Right lung (tissue), 5 donors: Measurements from ENCODE around the gene ZDHHC1. TPM values are rescaled to one million over a fixed set of nuclear protein-coding genes. Genes with fewer than 3 reads are reported as not detected.

ENCODE experiments used
- DNase-seq, 2 donors: peaks; one replicate each; pipeline ENCODE4 v3.0.0-alpha.2; 2013
- polyA plus RNA-seq, 5 donors: library from polyadenylated mRNA; unstranded; fragments of 120-200 nt; gene quantifications; one replicate each; pipeline versions ENCODE4 v1.2.1 to v1.2.3, GENCODE V29; 2013; ENCODE audit warnings: inconsistent platforms in 1 of 5, low replicate concordance in 1 of 5; ENCODE audit not compliant: insufficient read length in 5 of 5, insufficient read depth in 1 of 5

ZDHHC1 gene
- polyA plus RNA-seq, 5 donors, result 14.7 to 28.3 (median 20.0) TPM

DNA sequence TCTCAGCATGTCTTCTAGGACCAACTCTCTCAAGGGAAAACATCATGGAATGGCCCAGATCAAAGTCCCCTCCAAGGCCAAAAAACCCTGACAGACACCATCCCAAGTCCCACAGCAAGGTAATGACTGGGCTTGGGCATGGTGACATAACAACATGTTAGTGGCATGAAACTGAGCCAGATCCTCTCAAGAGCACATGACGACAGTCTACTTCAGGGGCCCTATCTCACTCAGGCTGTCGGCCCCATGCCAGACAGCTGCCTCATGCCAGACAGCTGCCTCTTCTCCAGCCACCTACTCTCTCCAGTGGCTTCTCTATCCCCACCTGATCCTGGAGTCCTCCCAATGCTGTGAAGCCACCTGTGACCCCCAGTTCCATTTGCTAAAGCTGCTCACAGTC lies 33.1 kb upstream of the ZDHHC1 start:
- no peak for DNase-seq

DNA sequence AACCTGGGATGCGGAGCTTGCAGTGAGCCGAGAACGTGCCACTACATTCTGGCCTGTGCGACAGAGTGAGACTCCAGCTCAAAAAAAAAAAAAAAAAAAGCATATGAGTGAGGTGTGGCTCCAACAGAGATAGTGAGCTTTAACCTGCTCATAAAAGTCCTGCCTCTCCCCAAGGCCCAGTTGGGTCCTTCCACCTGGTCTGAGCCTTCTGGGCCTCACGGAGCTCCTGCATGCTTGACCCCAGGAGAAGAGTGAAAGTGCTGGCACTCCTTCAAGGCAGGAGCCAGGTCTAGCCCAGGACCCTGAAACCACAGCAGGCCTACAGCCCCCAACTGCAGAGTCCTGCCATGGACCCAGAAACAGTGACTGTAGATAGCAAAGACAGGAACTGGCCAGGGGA lies 32.3 kb upstream of the ZDHHC1 start:
- DNase-seq, result no peak

DNA sequence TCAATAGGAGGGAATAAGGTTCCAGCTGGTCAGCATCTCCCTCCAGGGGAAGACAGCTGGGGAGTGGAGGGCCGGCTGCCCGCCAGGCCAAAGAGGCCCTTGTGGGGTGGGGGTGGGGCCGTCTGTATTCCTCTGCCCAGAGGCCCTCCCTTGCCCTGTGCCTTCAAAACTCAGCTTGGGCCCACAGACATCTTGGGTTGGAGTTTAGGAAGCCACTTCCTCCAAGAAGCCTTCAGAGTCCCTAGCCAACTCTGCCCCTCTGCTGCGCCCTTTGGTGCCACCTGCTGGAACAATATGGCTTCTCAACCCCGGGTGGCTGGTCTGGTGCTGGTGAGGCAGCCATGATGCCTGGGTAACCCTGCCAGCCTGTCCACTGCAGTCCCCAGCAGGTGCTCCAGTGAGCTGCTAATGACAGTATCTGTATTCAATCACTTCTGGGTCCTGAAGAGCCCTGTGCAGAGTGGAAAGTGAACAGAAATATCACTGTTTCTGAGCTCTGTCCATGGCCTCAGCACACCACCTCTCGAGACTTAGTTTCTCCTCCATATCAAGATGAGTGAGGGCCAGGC lies 31.3 kb upstream of the ZDHHC1 start:
- DNase-seq, result peak; percentile 81 to 82

DNA sequence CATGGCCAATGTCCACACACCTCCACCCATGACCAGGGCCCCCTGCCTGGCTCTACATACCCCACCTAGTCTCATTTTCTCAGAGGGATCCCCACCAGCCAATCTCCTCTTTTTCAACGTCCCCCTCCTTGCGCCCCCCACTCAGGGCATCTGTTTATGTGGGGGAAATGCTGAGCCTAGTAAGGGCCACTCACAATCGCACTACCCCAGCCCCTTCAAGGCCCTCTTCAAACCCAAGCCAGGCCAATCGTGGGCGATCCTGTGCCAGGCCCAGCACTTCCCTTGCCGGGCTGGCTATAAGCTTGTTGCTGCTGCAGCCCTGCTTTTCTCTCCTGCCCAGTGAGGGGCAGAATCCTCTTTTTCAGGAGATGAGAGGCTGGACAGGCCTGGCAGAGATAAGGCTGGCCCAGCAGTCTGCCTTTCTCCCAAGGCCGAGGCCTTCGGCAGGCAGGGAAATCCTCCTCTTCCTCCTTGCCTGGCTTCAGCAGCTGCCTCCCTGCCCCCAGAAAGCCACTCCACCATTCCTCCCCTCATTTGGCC lies 30.8 kb upstream of the ZDHHC1 start:
- DNase-seq, result no peak

DNA sequence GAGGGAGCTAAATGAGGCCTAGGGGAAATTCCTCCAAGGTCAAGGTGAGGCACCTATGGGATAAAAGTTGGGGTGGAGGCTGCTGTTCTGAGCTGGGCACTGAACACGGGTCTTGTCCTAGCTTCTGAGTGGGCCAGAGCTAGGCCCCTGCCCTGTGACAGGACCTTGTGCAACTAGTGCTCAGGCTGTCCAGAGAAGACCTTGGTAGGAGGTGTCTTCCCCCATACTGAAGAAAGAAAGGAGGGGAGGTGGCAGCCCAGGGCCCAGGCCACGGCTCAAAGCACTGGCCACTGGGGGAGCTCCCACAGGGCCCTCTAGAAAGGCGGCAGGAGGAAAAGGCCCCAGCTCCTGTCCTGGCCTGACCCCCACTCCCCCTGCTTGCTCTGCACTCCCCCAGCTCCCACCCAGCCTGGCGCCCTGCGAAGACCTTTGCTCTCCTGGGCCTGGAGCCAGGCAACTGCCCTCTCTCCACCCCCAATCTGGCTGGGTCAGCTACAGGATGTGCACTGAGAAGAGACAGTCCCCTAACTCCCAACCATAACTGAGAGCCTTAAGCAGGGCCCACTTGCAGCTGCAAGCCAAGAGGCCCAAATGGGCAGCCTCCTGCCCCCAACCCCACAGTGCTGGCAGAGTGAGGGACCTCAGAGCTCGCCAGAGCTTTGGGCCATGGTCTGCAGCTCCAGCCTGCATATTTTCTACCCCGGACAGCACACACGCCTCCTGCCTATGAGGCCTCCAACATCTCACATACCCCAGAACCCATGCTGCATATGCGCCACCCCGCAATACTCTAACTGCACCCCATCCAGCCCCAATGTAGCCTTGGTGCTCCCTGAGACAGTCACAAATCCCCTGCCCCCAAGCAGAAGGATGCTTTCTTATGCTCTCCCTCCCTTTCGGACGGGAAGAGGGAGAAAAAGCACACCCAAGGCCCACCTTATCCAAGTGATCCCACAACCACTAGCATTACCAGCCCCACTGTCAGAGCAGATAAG lies 29.9 kb upstream of the ZDHHC1 start:
- peak; percentile 81 to 82 for DNase-seq

DNA sequence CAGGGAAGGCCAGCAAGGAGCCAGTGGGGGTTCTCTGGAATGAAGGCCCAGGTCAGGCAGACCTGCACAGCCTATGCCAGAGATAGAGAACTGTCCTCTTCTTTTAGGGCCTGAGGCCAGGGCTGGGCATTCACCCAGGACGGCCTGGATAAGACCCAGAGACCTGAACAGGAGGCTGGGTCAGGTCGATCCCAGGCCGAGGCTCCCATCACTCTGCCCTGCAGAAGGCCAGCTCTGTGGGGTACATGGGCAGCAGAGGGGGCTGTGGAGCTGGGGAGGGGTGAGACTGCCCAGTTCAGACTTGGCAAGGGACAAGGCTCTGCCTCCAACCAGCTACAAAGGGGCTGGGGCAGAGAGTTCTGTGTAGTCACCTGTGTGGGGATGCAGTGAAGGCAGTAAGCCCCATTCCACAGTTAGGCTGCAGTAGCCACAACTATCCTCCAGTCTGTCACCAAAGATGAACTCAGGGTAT lies 29.2 kb upstream of the ZDHHC1 start:
- DNase-seq, result no peak

DNA sequence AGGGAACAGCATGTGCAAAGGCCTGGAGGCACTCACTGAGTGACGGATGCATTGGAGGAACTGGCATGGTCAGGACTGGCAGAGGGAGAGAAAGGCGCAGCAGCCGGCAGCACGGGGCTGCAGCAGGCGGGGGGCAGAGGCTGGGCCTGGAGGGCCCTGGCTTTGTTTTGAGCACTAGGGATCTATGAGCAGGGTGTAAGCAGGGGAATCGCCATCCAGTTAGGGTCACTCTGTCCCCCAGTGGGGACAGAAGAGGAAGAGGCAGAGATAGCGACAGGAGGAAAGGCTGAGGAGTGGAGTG lies 28.8 kb upstream of the ZDHHC1 start:
- no peak for DNase-seq

DNA sequence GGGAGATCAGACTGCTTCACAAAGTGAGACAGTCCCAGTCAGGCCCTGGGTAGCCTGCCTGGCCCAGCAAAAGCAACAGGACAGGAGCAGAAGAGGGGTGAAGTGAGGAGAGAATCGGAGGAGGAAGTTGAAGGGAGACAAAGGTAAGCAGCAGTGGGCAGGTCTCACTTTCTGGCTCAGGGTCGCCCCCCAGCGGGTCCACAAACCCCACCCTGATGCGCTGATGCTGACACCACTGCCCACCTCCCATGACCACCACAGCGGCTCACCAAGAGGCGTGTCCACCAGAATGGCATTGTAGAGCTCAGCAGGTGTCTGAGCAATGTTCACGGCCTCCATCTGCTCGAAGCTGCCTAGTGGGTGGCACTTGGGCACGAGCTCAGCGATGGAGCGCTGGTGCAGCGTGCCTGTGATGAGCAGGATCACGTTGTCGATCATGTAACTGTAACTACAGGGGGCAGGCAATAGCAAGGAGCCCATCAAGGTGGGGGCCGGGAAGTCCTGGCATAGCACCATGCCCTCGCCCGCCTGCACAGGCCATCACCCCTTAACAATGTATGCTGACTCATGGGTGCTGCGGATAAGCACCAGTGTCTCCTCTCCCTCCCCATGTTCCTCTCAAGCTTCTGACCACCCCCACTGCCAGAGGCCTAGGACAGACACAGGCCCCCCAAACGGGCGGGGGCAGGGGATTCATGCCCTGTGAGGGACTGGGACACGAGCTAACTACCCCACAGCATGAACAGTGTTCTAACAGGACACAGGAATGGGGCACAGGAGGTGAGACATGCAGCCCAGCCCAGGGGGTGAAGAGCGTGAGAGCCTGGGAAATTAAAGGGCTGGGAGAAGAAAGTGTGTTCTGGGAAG lies 28.2 kb upstream of the ZDHHC1 start:
- no peak for DNase-seq

DNA sequence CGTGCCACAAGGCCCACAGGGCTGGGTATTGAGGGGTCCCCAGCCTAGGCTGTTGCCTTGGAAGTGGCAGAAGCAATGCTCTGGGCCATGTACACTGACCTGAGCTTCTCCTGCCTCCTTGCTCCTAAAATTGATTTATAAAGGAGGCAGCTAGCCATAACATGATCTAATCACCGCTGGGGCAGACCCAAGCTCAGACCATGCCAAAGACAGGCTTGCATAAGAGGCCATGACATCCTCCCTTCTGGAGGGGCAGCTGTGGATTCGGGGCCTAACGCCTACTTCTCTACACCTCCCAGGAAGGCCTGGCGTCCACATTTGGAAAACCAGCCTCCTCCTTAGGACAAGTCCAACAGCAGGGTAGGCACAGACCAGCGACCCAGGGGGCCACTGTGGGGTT lies 27.0 kb upstream of the ZDHHC1 start:
- DNase-seq, result peak in 1 of 2 donors; percentile 52

DNA sequence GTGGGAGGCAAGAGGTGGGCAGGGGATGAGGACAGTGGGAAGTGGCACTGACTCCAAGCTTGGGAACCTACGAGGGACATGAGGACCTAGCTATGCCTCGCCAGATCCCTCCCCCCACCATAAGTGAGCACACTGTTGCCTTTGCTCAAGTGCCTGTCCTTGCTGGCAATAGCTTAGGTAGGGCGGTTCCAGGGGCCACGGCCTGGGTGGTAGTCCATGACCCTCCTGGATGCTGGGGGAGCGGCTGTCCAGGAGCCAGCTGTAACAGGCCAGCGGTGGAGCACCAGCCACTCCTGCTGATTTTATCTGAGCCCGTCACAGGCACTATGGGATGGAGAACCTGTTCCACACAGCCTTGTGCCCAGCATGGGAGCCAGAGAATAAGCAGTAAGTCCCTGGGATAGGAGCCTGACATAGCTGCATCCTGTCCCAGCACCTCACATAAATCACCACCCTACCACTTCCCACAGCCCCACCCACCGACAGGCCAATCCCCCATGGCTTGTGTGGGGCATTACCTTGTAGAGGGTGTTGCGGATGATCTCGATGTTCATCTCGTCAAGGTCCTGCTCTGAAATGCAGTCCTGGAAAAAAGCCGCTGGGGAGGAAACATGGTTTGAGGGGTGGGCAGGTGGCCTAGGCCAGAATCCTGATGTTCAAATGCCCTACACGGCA lies 26.4 kb upstream of the ZDHHC1 start:
- DNase-seq, result no peak

DNA sequence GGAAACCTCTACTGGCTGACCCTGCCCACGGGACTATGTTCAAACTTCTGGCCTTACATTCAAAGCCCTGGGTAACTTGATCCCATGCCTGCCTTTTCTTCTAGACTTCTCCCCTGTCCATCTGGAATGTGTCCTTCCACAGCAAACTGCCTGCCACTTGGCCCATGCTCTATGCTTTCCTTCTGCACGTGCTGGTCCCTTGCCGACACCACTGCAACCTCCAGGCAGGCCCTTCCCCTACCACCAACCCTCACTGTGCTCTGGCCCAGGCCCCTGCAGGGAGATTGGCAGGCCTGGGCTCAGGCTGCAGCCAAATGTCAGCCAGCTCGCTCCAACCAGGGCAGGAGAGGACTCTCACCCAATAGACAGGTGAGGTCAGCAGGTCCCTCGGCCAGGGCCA lies 25.6 kb upstream of the ZDHHC1 start:
- peak in 1 of 2 donors; percentile 56 for DNase-seq

DNA sequence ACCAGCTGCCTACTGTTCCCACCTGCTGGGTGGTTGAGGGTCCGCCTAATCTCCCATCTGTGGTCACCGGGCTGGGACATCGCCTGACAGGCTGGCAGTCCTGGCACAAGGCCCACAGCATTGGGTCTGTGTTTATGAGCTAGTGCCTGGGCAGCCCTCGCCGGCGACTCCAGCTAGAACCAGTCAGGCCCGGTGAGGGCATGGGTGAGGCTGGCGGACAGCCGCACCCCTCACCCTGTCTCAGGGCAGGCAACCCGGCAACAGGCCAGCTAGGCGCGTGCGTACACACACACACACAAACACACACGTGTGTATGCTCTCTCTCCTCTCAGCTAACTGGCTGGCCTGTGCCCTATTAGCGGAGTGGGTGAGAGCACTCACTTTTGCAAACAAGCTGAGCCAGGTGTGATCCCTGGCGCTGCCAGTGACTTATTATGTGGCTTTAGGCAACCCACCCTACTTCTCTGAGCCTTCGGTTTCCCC lies 25.0 kb upstream of the ZDHHC1 start:
- peak; percentile 72 to 73 for DNase-seq

DNA sequence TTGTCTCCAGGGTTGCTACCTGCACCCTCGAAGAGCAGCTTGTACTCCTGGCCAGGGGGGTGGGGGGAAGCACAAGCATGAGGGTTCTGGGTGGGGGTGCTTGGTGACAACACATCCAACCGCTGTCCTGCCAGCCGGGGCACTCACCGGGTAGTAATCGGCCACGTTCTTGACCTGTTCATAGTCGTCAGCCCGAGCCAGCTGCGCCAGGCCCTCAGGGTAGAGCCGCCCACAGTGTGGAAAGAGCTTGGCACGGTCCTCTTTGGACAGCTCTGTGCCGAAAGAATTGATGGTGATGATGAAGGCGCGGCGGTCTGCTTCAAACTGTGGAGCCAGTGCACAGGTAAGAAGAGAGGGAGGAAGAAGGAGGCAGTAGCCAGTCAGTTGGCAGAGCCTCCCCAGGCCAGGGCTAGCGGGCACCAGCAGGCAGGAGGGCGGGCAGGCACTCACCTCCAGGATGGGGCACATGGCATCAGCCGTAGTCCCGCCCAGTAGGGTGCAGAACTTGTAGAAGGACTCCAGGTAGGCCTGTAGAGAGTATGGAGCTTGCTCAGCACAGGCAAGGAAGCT lies 22.6 kb upstream of the ZDHHC1 start:
- no peak for DNase-seq

DNA sequence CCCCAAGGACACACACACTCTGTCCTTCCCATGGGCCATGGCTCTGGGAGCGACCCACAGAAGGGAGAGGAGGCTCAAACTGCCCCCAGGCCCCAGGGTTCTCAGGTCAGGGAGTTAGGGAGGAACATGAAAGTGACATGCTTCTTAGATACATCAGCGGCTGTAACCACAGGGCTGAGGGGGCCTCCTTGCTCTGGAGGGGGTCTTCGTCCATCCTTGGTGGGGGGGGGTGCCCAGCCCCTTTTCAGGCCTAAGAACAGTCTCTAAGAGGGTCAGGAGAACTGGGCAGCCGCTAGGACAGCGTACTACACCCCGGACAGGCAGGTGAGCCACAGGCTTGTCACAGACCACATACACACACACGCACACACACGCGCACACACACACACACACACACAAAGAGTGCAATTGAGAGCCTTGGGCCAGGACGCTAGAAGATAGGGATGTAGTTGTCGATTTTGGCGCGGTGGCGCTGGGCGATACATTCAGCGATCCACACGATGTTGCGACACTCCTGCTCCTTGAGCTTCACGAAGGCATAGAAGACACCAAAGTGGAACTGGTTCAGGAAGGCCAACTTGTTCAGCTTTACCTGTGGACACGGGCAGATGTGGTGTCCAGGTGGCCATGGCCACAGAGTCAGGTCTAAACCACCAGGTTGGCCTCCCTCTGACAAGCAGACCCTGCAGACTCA lies 22.0 kb upstream of the ZDHHC1 start:
- DNase-seq, result no peak

DNA sequence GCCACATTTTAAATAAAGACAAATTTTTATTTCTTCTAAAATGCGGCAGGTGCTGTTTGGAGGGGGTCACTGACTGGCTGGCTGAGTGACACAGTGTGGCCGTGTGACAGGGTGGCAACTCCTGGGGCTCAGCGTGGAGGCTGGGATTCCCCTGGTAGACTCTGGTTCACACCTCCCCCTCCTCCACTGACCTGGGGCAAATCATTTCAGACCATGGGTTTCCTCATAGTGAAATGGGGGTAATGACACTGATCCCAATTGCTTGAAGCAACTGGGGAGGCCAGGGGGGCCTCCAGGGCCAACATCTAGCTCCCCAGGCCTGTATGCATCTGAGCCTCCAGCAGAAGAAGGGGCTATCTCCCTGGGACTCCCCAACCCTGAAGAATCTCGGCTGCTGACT lies 21.2 kb upstream of the ZDHHC1 start:
- no peak for DNase-seq

DNA sequence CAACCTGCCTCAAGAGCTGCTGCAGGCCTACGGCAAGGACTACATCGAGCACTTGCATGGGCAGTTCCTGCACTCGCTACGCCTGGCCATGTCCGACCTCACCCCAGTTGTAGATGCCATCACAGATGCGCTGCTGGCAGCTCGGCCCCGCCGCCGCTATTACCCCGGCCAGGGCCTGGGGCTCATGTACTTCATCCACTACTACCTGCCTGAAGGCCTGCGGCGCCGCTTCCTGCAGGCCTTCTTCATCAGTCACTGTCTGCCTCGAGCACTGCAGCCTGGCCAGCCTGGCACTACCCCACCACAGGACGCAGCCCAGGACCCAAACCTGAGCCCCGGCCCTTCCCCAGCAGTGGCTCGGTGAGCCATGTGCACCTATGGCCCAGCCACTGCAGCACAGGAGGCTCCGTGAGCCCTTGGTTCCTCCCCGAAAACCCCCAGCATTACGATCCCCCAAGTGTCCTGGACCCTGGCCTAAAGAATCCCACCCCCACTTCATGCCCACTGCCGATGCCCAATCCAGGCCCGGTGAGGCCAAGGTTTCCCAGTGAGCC lies 20.4 kb upstream of the ZDHHC1 start:
- DNase-seq, result no peak

DNA sequence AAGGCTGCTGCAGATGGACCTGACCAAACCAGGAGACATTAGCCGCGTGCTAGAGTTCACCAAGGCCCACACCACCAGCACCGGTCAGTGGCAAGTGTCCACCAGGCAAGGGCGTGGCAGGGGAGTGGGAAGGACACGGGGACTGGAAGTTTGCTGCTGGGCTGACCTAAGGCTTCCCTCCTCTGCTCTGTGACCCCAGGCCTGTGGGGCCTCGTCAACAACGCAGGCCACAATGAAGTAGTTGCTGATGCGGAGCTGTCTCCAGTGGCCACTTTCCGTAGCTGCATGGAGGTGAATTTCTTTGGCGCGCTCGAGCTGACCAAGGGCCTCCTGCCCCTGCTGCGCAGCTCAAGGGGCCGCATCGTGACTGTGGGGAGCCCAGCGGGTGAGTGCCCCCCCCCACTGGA lies 19.5 kb upstream of the ZDHHC1 start:
- no peak for DNase-seq

DNA sequence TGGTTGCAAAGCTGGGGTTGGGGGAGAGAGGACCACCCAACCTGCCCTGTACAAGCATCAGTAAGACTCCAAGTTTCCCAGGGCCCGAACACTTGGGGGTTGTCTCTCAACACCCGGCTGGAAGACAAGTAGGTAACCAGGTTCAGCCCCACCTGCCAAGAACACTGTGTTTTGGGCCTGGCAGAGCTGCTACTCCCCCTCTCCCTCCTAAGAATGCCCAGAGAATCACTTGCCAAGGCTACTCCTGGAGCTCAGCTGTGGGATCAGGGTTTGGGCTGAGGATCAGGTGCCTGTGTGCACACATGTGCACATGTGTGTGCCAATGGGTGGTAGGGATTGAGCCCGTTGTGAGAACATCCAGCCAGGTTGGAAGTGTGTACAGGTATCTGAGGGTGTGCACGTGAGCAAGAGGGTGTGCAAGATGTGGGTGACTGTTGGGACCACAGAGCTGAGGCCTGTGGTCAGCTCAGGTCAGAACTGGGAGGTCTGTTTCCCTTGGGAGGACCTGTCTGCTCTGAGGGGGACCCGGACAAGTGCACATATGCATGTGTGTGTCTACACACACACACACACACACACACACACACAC lies 16.9 kb upstream of the ZDHHC1 start:
- no peak for DNase-seq

DNA sequence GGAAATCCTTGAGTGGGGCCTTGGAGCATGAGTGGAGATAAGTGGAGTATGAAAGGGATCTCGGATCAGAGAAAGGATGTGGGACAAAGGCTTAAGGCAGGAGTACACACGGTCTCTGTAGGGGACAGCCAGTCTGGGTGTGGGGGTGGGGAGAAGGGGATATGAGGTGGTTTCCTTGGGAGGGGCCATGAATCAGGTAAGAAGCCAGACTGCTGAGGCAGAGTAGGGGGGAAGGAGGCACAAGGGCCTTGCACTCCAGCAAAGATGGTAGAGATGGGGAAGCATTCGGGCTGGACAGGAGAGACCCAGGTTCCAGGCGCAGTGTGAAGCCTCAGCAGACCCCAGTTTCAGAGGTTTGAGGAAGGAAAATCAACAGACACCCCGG lies 16.2 kb upstream of the ZDHHC1 start:
- DNase-seq, result no peak
